HepG2 (cell line): ENCODE data around the gene ALK. TPM values are rescaled to one million over a fixed set of nuclear protein-coding genes. Genes with fewer than 3 reads are reported as not detected.

Experiments
- ATAC-seq: fragments of 200-7000 bp; cut with Tn5 transposase; 3 replicates; pipeline ENCODE4 v1.9.1; 2020; ENCODE audit warnings: mild to moderate bottlenecking, moderate library complexity
- BruUV-seq: library from RNA; stranded (reverse); fragments of 400-500 nt; replicated peaks from 2 replicates; lab custom pipeline; 2021; lab: Mats Ljungman, UMichigan
- CTCF ChIA-PET: fragments of 300-600 bp; formaldehyde crosslinking; extraction: SDS; loops from one replicate; lab custom pipeline; 2021; ENCODE audit warnings: low total read pairs, inconsistent platforms, low intra/inter-chr PET ratio; lab: Yijun Ruan, JAX
- POLR2A ChIA-PET: fragments of 350-600 bp; sonication (Branson Sonifier 250); formaldehyde crosslinking; loops from one replicate; lab custom pipeline; 2020; ENCODE audit warnings: antibody characterized with exemption, inconsistent platforms; lab: Yijun Ruan, JAX
- DNase-seq: peaks from one replicate; pipeline ENCODE4 v3.0.0-alpha.2; 2015; ENCODE audit warnings: low spot score
- FAIRE-seq: peaks from 3 replicates; lab custom pipeline; 2011; peaks lifted over from hg19 to GRCh38; lab: Jason Lieb, UNC
- H2AFZ ChIP-seq: one replicate; pipeline ENCODE4 v1.6.1; 2011; ENCODE audit warnings: low read length, inconsistent platforms
- H3K27ac ChIP-seq: fragments of 300-600 bp; 3 replicates; pipeline ENCODE4 v1.8.0; 2011; ENCODE audit warnings: mixed run types, mild to moderate bottlenecking, mixed read lengths, low read length, inconsistent platforms; ENCODE audit not compliant: insufficient read depth; ENCODE audit errors: extremely low read length
- H3K27me3 ChIP-seq, 2 experiments: fragments of 200-600 bp in 1 of 2; 2 replicates in 1 of 2; 3 replicates in 1 of 2; pipeline versions ENCODE4 v1.6.0 to v1.8.0; 2011; ENCODE audit warnings: low read length in 2 of 2, mild to moderate bottlenecking in 2 of 2, moderate library complexity in 2 of 2, inconsistent platforms in 1 of 2; ENCODE audit not compliant: insufficient read depth in 2 of 2, control insufficient read depth in 1 of 2
- H3K36me3 ChIP-seq, 2 experiments: fragments of 200-600 bp in 1 of 2; replicated peaks in 1 of 2; 2 replicates in 1 of 2; 3 replicates in 1 of 2; pipeline versions ENCODE4 v1.5.1 to v1.8.0; 2011; ENCODE audit warnings: low read length in 2 of 2, inconsistent platforms in 1 of 2; ENCODE audit not compliant: insufficient read depth in 2 of 2, control insufficient read depth in 1 of 2
- H3K4me1 ChIP-seq: 2 replicates; pipeline ENCODE4 v1.5.1; 2012; ENCODE audit warnings: low read length, inconsistent platforms; ENCODE audit not compliant: insufficient read depth
- H3K4me2 ChIP-seq: 2 replicates; pipeline ENCODE4 v1.6.0; 2011; ENCODE audit warnings: low read depth, low read length, inconsistent platforms
- H3K4me3 ChIP-seq, 3 experiments: fragments of 200-600 bp in 1 of 3; sonication (generic), shearing (Covaris generic) in 1 of 3; replicated peaks in 1 of 3; 2 replicates each; pipeline ENCODE4 v1.5.1; 2011 to 2016; ENCODE audit warnings: low read length in 3 of 3, inconsistent platforms in 2 of 3, low read depth in 2 of 3, mild to moderate bottlenecking in 2 of 3, control low read depth in 1 of 3, mixed read lengths in 1 of 3; ENCODE audit not compliant: insufficient read depth in 1 of 3
- H3K79me2 ChIP-seq: one replicate; pipeline ENCODE4 v1.6.1; 2011; ENCODE audit warnings: low read length, inconsistent platforms; ENCODE audit not compliant: insufficient read depth
- H3K9ac ChIP-seq: 2 replicates; pipeline ENCODE4 v1.6.0; 2011; ENCODE audit warnings: mild to moderate bottlenecking, low read depth, low read length, inconsistent platforms; ENCODE audit not compliant: insufficient read depth
- H3K9me3 ChIP-seq: 2 replicates; pipeline ENCODE4 v1.5.1; 2012; ENCODE audit warnings: mild to moderate bottlenecking, low read length
- H4K20me1 ChIP-seq: 2 replicates; pipeline ENCODE4 v1.6.0; 2011; ENCODE audit warnings: inconsistent platforms, mild to moderate bottlenecking, low read length, moderate library complexity; ENCODE audit not compliant: insufficient read depth
- CREB3 ChIP-seq: sonication (generic); formaldehyde crosslinking; IDR thresholded peaks from 2 replicates; pipeline ENCODE4 v1.5.0; 2020; ENCODE audit warnings: missing genetic modification reagents
- ETV5 ChIP-seq: IDR thresholded peaks from 2 replicates; pipeline ENCODE4 v1.6.1; 2018; ENCODE audit warnings: missing biosample characterization, missing genetic modification reagents, inconsistent platforms, borderline replicate concordance
- MTF1 ChIP-seq: sonication (generic); formaldehyde crosslinking; IDR thresholded peaks from 2 replicates; pipeline ENCODE4 v1.5.0; 2020; ENCODE audit warnings: missing genetic modification reagents
- PLSCR1 ChIP-seq: sonication (generic); formaldehyde crosslinking; IDR thresholded peaks from 2 replicates; pipeline ENCODE4 v1.5.0; 2020; ENCODE audit warnings: missing genetic modification reagents, mild to moderate bottlenecking, borderline replicate concordance
- REXO4 ChIP-seq: sonication (generic); formaldehyde crosslinking; IDR thresholded peaks from 2 replicates; pipeline ENCODE4 v1.8.0; 2022; ENCODE audit warnings: missing genetic modification reagents, mild to moderate bottlenecking, borderline replicate concordance
- TCF12 ChIP-seq, 2 experiments: fragments of 450-650 bp in 1 of 2; sonication (generic) in 1 of 2; formaldehyde crosslinking in 1 of 2; IDR thresholded peaks; 2 replicates each; pipeline versions ENCODE4 v1.6.1 to v1.8.0; 2017 to 2022; ENCODE audit warnings: antibody characterized with exemption in 1 of 2, mild to moderate bottlenecking in 1 of 2, missing genetic modification reagents in 1 of 2, moderate library complexity in 1 of 2
- ZMYM4 ChIP-seq: sonication (generic); formaldehyde crosslinking; IDR thresholded peaks from 2 replicates; pipeline ENCODE4 v1.8.1; 2023; ENCODE audit warnings: mild to moderate bottlenecking, missing genetic modification reagents
- ZNF136 ChIP-seq: sonication (generic); formaldehyde crosslinking; IDR thresholded peaks from 2 replicates; pipeline ENCODE4 v1.8.1; 2022; ENCODE audit warnings: low read depth, mild to moderate bottlenecking, moderate library complexity, missing genetic modification reagents
- ZNF260 ChIP-seq: sonication (generic); formaldehyde crosslinking; IDR thresholded peaks from 2 replicates; pipeline ENCODE4 v1.4.0; 2020; ENCODE audit warnings: missing genetic modification reagents, low read depth, mild to moderate bottlenecking, borderline replicate concordance
- ZNF354B ChIP-seq: sonication (generic); formaldehyde crosslinking; IDR thresholded peaks from 2 replicates; pipeline ENCODE4 v1.8.0; 2022; ENCODE audit warnings: mild to moderate bottlenecking, missing genetic modification reagents
- ZNF407 ChIP-seq: sonication (generic); formaldehyde crosslinking; IDR thresholded peaks from one replicate; pipeline ENCODE4 v1.5.1; 2020; ENCODE audit warnings: mild to moderate bottlenecking, missing genetic modification reagents; ENCODE audit errors: not compliant biosample characterization
- ZNF564 ChIP-seq: sonication (generic); formaldehyde crosslinking; IDR thresholded peaks from 2 replicates; pipeline ENCODE4 v1.8.1; 2023; ENCODE audit warnings: mild to moderate bottlenecking, missing genetic modification reagents
- WGBS: methylation state at CpG from one replicate; pipeline ENCODE4 v1.1.6; 2017; ENCODE audit warnings: low lambda C conversion rate; 5-methylcytosine and 5-hydroxymethylcytosine counted together
- in situ Hi-C: cut with HindIII; loops from 2 replicates; pipeline ENCODE4 v1.10.0; 2017; ENCODE audit warnings: low pct_unique_long_range_greater_than_20kb; ENCODE audit not compliant: extremely low pct_ligation_motif_present
- intact Hi-C: fragments of 100-400 bp; cut with micrococcal nuclease; formaldehyde crosslinking; loops from one replicate; pipeline ENCODE4 v1.10.0; 2022; ENCODE audit not compliant: unreplicated experiment
- polyA plus RNA-seq, 8 experiments: library from polyadenylated mRNA; depleted of rRNA in 3 of 8; stranded (reverse) in 7 of 8; unstranded in 1 of 8; fragments of >200 nt; fragmentation: Illumina TruSeq in 4 of 8; extraction: Trizol in 4 of 8; gene quantifications; 2 replicates each; pipeline versions ENCODE4 v1.2.1 to v1.2.3, GENCODE V29; 2011 to 2016; ENCODE audit warnings: low read depth in 4 of 8, missing spikeins in 1 of 8, mixed read lengths in 1 of 8; ENCODE audit not compliant: insufficient read depth in 1 of 8
- total RNA-seq, 5 experiments: library from RNA; depleted of rRNA; stranded (reverse); fragments of >200 nt; fragmentation: Illumina TruSeq; extraction: Trizol; gene quantifications; 2 replicates each; pipeline ENCODE4 v1.2.3, GENCODE V29; 2016; ENCODE audit warnings: low read depth in 1 of 5

The ALK gene
- total and polyA plus RNA-seq, 2 of the 13 experiments (the other 11 are each of a cell fraction or from before 2014, with no cell fraction given): not detected

GRCh38 chr2:29394311-29394980 is 526.9 kb downstream of the ALK start:
- in situ Hi-C loops (no loop called here), intact Hi-C loops (no loop called here)
- DNase-seq (no peak), FAIRE-seq (no peak), ATAC-seq (no peak)
- Histone ChIP-seq H4K20me1 (no peaks in the 10 kb centered on the region), H3K4me2 (no peak overlapping the region), H3K9ac (no peak overlapping the region), H3K4me1 (no peaks in the 10 kb centered on the region), H2AFZ (no peak overlapping the region), H3K4me3 (no peak overlapping the region), H3K9me3 (no peaks in the 10 kb centered on the region), H3K79me2 (no peaks in the 10 kb centered on the region), H3K36me3 (no peaks in the 10 kb centered on the region), H3K27ac (no peak overlapping the region), H3K27me3 (peaks cover 1 to 5% of the 10 kb centered on the region in 2 experiments; a peak in 2 of 5 replicates)
- 0% methylated on average over 1 of the region's 1 CpG for WGBS
- ChIA-PET CTCF (no interaction called here), POLR2A (no interaction called here)
- no TSS peak for BruUV-seq
- no peak for TF ChIP-seq CREB3 (CRISPR knock-in tag)
- no peak for TF ChIP-seq MTF1 (CRISPR knock-in tag)
- no peak for TF ChIP-seq ZNF136
- no peak for TF ChIP-seq ZNF564 (CRISPR knock-in tag)
- TF ChIP-seq REXO4: no peak
- no peak for TF ChIP-seq ZMYM4 (CRISPR knock-in tag)
- no peak for TF ChIP-seq ZNF260
- no peak for TF ChIP-seq PLSCR1 (CRISPR knock-in tag)
- no peak for TF ChIP-seq ZNF354B (CRISPR knock-in tag)
- no peak for TF ChIP-seq ETV5 (CRISPR knock-in tag)
- no peak for TF ChIP-seq TCF12 (IDR thresholded peaks at IDR 0.05)
- TF ChIP-seq TCF12 (CRISPR knock-in tag; IDR thresholded peaks at IDR 0.05): no peak
- TF ChIP-seq ZNF407 (CRISPR knock-in tag): no peak
